Uterus (tissue), 4 donors: ENCODE measurements around the gene ABCF2. TPM values are rescaled to one million over a fixed set of nuclear protein-coding genes. Genes with fewer than 3 reads are reported as not detected.

Experiments used
- DNase-seq, 2 donors: peaks; one replicate each; pipeline ENCODE4 v3.0.0-alpha.2; 2019 to 2020
- H3K27ac ChIP-seq, 2 donors: fragments of 200-600 bp; sonication (generic); 1 replicate in 1 of 2; 2 replicates in 1 of 2; pipeline ENCODE4 v1.5.1; 2016 to 2018
- H3K27me3 ChIP-seq, 2 donors: fragments of 200-600 bp; sonication (generic); one replicate each; pipeline ENCODE4 v1.5.1; 2018 to 2019; ENCODE audit warnings: control low read depth in 1 of 2
- H3K36me3 ChIP-seq, 2 donors: fragments of 200-600 bp; sonication (generic); one replicate each; pipeline ENCODE4 v1.5.1; 2019; ENCODE audit warnings: control low read depth in 1 of 2
- H3K4me1 ChIP-seq, 2 donors: fragments of 200-600 bp; sonication (generic); one replicate each; pipeline ENCODE4 v1.5.1; 2018 to 2019; ENCODE audit warnings: control low read depth in 1 of 2
- H3K4me3 ChIP-seq, 2 donors: fragments of 200-600 bp; sonication (generic); 1 replicate in 1 of 2; 2 replicates in 1 of 2; pipeline ENCODE4 v1.5.1; 2018 to 2019; ENCODE audit warnings: mild to moderate bottlenecking in 1 of 2
- H3K9me3 ChIP-seq, 2 donors: fragments of 200-600 bp; sonication (generic); one replicate each; pipeline ENCODE4 v1.5.1; 2019; ENCODE audit warnings: control low read depth in 1 of 2
- CTCF ChIP-seq, 4 experiments: fragments of 200-600 bp in 2 of 4; fragments of 450-650 bp in 2 of 4; sonication (generic) in 2 of 4; IDR thresholded peaks; one replicate each; pipeline ENCODE4 v1.5.1; 2016 to 2019; ENCODE audit warnings: antibody characterized with exemption in 4 of 4, mild to moderate bottlenecking in 2 of 4, moderate library complexity in 1 of 4
- POLR2A ChIP-seq, 2 donors: fragments of 450-650 bp; IDR thresholded peaks; one replicate each; pipeline ENCODE4 v1.6.1; 2016; ENCODE audit warnings: antibody characterized with exemption in 2 of 2, mild to moderate bottlenecking in 1 of 2, moderate library complexity in 1 of 2
- intact Hi-C: fragments of 100-400 bp; cut with DNase I; formaldehyde crosslinking; loops from one replicate; pipeline ENCODE4 v1.15.1; 2023; ENCODE audit warnings: low total_unique reads
- total RNA-seq, 4 donors: library from RNA; depleted of rRNA in 3 of 4; stranded (reverse); fragments of >200 nt in 3 of 4; gene quantifications; one replicate each; pipeline versions ENCODE4 v1.1.0 to v1.2.4, GENCODE V29; 2014 to 2023
- donor health status: DM: yes; HTN: yes; CAD: no.

The ABCF2 gene
- total RNA-seq, 4 donors from 2014 or later = 6.8 to 39.2 (median 37.7) TPM

GRCh38 chr7:151244841-151245346 is 17.9 kb upstream of the ABCF2 start:
- Histone ChIP-seq H3K9me3 (no peaks in the 10 kb centered on the region), H3K36me3 (no peaks in the 10 kb centered on the region), H3K4me1 (peaks cover 0 to 23% of the 10 kb centered on the region in 2 donors), H3K4me3 (peak overlapping the region; percentile 12 to 25), H3K27ac (peak overlapping the region in 1 of 2 donors; percentile 18), H3K27me3 (no peaks in the 10 kb centered on the region)
- intact Hi-C loops = loop anchor here (10.0 kb wide), 1 partner anchor 60 kb away; no protein-coding TSS in a partner anchor
- no peak for TF ChIP-seq CTCF (IDR thresholded peaks at IDR 0.05)
- TF ChIP-seq POLR2A (IDR thresholded peaks at IDR 0.05) = no peak
- DNase-seq = no peak

- intact Hi-C loops = loop anchor here (10.0 kb wide), 1 partner anchor 60 kb away; no protein-coding TSS in a partner anchor
- TF ChIP-seq CTCF (IDR thresholded peaks at IDR 0.05) (peak; percentile 54 to 80 (median 58)), POLR2A (IDR thresholded peaks at IDR 0.05) (no peak)
- no peaks in the 10 kb centered on the region for H3K36me3 ChIP-seq
- peaks cover 0 to 22% of the 10 kb centered on the region in 2 donors for H3K4me1 ChIP-seq
- no peak for DNase-seq
- H3K4me3 ChIP-seq = no peak overlapping the region
- no peaks in the 10 kb centered on the region for H3K27me3 ChIP-seq
- H3K27ac ChIP-seq = no peak overlapping the region
- no peaks in the 10 kb centered on the region for H3K9me3 ChIP-seq
These were observed 17.3 kb upstream of the ABCF2 start for GRCh38 chr7:151244196-151244840.

- intact Hi-C loops = loop anchor here (10.0 kb wide), 1 partner anchor 61 kb away; no protein-coding TSS in a partner anchor
- TF ChIP-seq CTCF (IDR thresholded peaks at IDR 0.05) = no peak
- TF ChIP-seq POLR2A (IDR thresholded peaks at IDR 0.05) = no peak
- Histone ChIP-seq H3K4me3 (no peak overlapping the region), H3K27me3 (no peaks in the 10 kb centered on the region), H3K9me3 (no peaks in the 10 kb centered on the region), H3K36me3 (no peaks in the 10 kb centered on the region), H3K27ac (no peak overlapping the region), H3K4me1 (peaks cover 0 to 22% of the 10 kb centered on the region in 2 donors)
- DNase-seq = no peak
These were observed 16.6 kb upstream of the ABCF2 start for GRCh38 chr7:151243408-151244195.

- H3K27me3 ChIP-seq = no peaks in the 10 kb centered on the region
- no peak for DNase-seq
- no peaks in the 10 kb centered on the region for H3K36me3 ChIP-seq
- H3K9me3 ChIP-seq = no peaks in the 10 kb centered on the region
- intact Hi-C loops = loop anchor here (10.0 kb wide), 1 partner anchor 62 kb away; no protein-coding TSS in a partner anchor
- H3K4me3 ChIP-seq = no peak overlapping the region
- no peak overlapping the region for H3K27ac ChIP-seq
- peaks cover 0 to 22% of the 10 kb centered on the region in 2 donors for H3K4me1 ChIP-seq
- TF ChIP-seq CTCF (IDR thresholded peaks at IDR 0.05) (no peak), POLR2A (IDR thresholded peaks at IDR 0.05) (no peak)
These were observed 16.0 kb upstream of the ABCF2 start for GRCh38 chr7:151243045-151243349.
